Stimulated activated CD4-positive, alpha-beta T cell treated with anti-CD3 and anti-CD28 coated beads, Interleukin-4, amount 100 ng/mL, for 4 hours (primary cell): Measurements from ENCODE around the gene TRPM1.
"Not testable (repeated sequence)": the region's sequence is repeated elsewhere in the genome, so short reads cannot be mapped to it uniquely, and the experiment has no call there.

Experiments
- DNase-seq, 2 experiments: peaks; one replicate each; pipeline ENCODE4 v3.0.0-alpha.2; 2020

TRPM1 gene

GRCh38 chr15:31116423-31117030 is 15.0 kb upstream of the TRPM1 start:
- no peak for DNase-seq

GRCh38 chr15:31111091-31111647 is 9.6 kb upstream of the TRPM1 start:
- no peak for DNase-seq

- no peak for DNase-seq
Observed at GRCh38 chr15:31108836-31109235, 7.3 kb upstream of the TRPM1 start.

- no peak for DNase-seq
Observed at GRCh38 chr15:31106495-31107300, 5.2 kb upstream of the TRPM1 start.

GRCh38 chr15:31104003-31104402 is 2.5 kb upstream of the TRPM1 start:
- no peak for DNase-seq

- no peak for DNase-seq
Observed at GRCh38 chr15:31102374-31103342, 1.1 kb upstream of the TRPM1 start.

GRCh38 chr15:31102039-31102321 is 455 bp upstream of the TRPM1 start:
- DNase-seq, result no peak

- no peak for DNase-seq
Observed at GRCh38 chr15:31100738-31101137, 787 bp downstream of the TRPM1 start.

- no peak for DNase-seq
Observed at GRCh38 chr15:31098953-31099740, 2.4 kb downstream of the TRPM1 start.

- no peak for DNase-seq
Observed at GRCh38 chr15:31098491-31098917, 3.0 kb downstream of the TRPM1 start.

GRCh38 chr15:31096563-31096962 is 5.0 kb downstream of the TRPM1 start:
- DNase-seq, result no peak

- no peak for DNase-seq
Observed at GRCh38 chr15:31091481-31091880, 10.0 kb downstream of the TRPM1 start.

- no peak for DNase-seq
Observed at GRCh38 chr15:31090766-31091165, 10.8 kb downstream of the TRPM1 start.

GRCh38 chr15:31089368-31090047 is 12.0 kb downstream of the TRPM1 start:
- DNase-seq, result no peak

GRCh38 chr15:31088672-31089367 is 12.7 kb downstream of the TRPM1 start:
- no peak for DNase-seq

- DNase-seq, result not testable (repeated sequence)
Observed at GRCh38 chr15:31088041-31088440, 13.5 kb downstream of the TRPM1 start.

GRCh38 chr15:31086344-31086743 is 15.2 kb downstream of the TRPM1 start:
- DNase-seq, result no peak

GRCh38 chr15:31085359-31085758 is 16.2 kb downstream of the TRPM1 start:
- no peak for DNase-seq

GRCh38 chr15:31084176-31084575 is 17.3 kb downstream of the TRPM1 start:
- DNase-seq, result no peak

GRCh38 chr15:31083370-31083780 is 18.1 kb downstream of the TRPM1 start:
- no peak for DNase-seq

GRCh38 chr15:31082771-31083369 is 18.7 kb downstream of the TRPM1 start:
- DNase-seq, result no peak
